BJ (cell line): ENCODE measurements around the gene CLDN4. TPM values are rescaled to one million over a fixed set of nuclear protein-coding genes. Genes with fewer than 3 reads are reported as not detected.

ENCODE experiments used
- CTCF ChIA-PET: fragments of 350-600 bp; formaldehyde crosslinking; extraction: SDS; loops from one replicate; lab custom pipeline; 2021; ENCODE audit warnings: antibody characterized with exemption, inconsistent platforms; lab: Yijun Ruan, JAX
- POLR2A ChIA-PET: fragments of 300-600 bp; sonication (Branson Sonifier 250); formaldehyde crosslinking; extraction: SDS; loops from one replicate; lab custom pipeline; 2021; ENCODE audit warnings: antibody characterized with exemption; lab: Charles Lee
- DNase-seq: peaks from one replicate; pipeline ENCODE4 v3.0.0-alpha.2; 2011; ENCODE audit warnings: low read depth
- H3K27me3 ChIP-seq: 2 replicates; pipeline ENCODE4 v1.6.0; 2011; ENCODE audit warnings: low read length; ENCODE audit not compliant: control insufficient read depth, insufficient read depth
- H3K36me3 ChIP-seq: 2 replicates; pipeline ENCODE4 v1.5.1; 2011; ENCODE audit warnings: low read length; ENCODE audit not compliant: control insufficient read depth, insufficient read depth
- H3K4me3 ChIP-seq: 2 replicates; pipeline ENCODE4 v1.5.1; 2011; ENCODE audit warnings: low read depth, mild to moderate bottlenecking, control low read depth, low read length
- polyA plus RNA-seq: library from polyadenylated mRNA; depleted of rRNA; stranded (reverse); fragments of >200 nt; gene quantifications from 2 replicates; pipeline ENCODE4 v1.2.3, GENCODE V29; 2011
- TF ChIP-seq, protein P1 (sequence below): IDR thresholded peaks from 2 replicates; pipeline ENCODE4 v1.5.1; 2011; ENCODE audit warnings: low read depth, mild to moderate bottlenecking, control low read depth, inconsistent platforms, low read length, moderate library complexity; ENCODE audit not compliant: insufficient read depth

Gene CLDN4
- polyA plus RNA-seq, 1 experiment, result 0.18 TPM

- DNase-seq, result no peak
- no peak overlapping the region for H3K4me3 ChIP-seq
- no peaks in the 10 kb centered on the region for H3K27me3 ChIP-seq
- TF ChIP-seq, protein P1, sequence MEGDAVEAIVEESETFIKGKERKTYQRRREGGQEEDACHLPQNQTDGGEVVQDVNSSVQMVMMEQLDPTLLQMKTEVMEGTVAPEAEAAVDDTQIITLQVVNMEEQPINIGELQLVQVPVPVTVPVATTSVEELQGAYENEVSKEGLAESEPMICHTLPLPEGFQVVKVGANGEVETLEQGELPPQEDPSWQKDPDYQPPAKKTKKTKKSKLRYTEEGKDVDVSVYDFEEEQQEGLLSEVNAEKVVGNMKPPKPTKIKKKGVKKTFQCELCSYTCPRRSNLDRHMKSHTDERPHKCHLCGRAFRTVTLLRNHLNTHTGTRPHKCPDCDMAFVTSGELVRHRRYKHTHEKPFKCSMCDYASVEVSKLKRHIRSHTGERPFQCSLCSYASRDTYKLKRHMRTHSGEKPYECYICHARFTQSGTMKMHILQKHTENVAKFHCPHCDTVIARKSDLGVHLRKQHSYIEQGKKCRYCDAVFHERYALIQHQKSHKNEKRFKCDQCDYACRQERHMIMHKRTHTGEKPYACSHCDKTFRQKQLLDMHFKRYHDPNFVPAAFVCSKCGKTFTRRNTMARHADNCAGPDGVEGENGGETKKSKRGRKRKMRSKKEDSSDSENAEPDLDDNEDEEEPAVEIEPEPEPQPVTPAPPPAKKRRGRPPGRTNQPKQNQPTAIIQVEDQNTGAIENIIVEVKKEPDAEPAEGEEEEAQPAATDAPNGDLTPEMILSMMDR, result no peak
- ChIA-PET CTCF (interaction anchor here (1.0 to 3.1 kb wide), 4 partner anchors 10 to 27 kb away, joined by 3 to 20 read pairs (median 6); no protein-coding TSS in a partner anchor), POLR2A (interaction anchor here (0.6 kb wide), 1 partner anchor 15 kb away, joined by 4 read pairs; the partner anchor contains the start of gene METTL27)
- no peaks in the 10 kb centered on the region for H3K36me3 ChIP-seq
Observed at GRCh38 chr7:73827567-73828106, 3.2 kb upstream of the CLDN4 start.

DNA sequence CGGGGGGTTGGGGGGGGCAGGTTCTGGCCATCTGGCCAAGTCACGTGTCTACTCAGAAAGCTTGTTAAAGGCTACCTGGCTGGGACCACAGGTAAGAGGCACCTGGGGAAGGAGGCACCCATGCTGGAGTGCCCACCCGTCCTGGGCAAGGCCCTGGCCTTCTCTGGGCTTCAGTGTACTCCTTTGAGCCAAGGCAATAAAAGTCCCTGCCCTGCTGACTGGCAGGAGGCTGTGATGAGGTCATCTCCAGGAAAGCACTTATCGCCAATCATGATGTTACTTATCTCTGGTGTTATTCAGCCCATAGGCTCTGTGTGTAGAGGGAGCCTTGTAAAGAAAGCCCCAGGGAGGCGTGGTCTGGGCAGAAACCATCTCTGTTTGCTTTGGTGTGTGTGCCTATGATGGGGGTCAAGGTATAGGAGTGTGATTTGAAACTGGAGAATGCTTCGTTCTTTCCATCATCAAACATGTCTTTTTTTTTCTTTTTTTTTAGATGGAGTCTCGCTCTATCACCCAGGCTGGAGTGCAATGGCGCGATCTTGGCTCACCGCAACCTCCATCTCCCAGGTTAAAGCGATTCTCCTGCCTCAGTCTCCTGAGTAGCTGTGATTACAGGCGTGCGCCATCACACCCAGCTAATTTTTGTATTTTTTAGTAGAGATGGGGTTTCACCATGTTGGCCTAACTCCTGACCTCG lies 2.5 kb upstream of the CLDN4 start:
- ChIA-PET CTCF (interaction anchor here (1.0 to 3.1 kb wide), 3 partner anchors 17 to 26 kb away, joined by 3 to 20 read pairs (median 7); no protein-coding TSS in a partner anchor), POLR2A (interaction anchor here (0.6 kb wide), 1 partner anchor 14 kb away, joined by 4 read pairs; the partner anchor contains the start of gene METTL27)
- Histone ChIP-seq H3K36me3 (no peaks in the 10 kb centered on the region), H3K27me3 (no peaks in the 10 kb centered on the region), H3K4me3 (no peak overlapping the region)
- TF ChIP-seq, protein P1, result no peak
- DNase-seq, result no peak

GRCh38 chr7:73828972-73829371 lies 1.8 kb upstream of the CLDN4 start:
- no peaks in the 10 kb centered on the region for H3K27me3 ChIP-seq
- no peak for DNase-seq
- ChIA-PET POLR2A (no interaction called here), CTCF (interaction anchor here (0.6 to 1.2 kb wide), 3 partner anchors 13 to 65 kb away, joined by 3 read pairs; partner anchors contain the start of gene METTL27)
- H3K4me3 ChIP-seq, result no peak overlapping the region
- TF ChIP-seq, protein P1, result no peak
- no peaks in the 10 kb centered on the region for H3K36me3 ChIP-seq

DNA sequence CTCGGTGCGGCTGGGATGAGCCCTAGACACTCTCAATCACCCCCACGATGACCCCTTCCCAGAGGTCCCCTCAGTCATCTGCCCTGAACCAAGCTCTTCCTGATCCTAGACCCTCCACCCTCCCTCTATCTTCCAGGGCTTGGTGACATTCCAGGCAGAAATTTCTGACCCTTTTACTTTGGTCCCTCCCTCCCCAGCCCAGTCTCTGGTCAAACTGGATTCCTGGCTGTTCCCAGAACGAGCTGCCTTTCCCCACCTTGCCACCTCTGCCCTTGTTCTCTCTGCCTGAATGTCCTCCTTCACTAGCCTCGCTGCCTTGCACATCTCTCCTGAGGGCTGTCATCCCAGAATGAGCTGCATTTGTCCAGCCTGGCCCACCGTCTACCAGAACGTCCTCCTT lies 1.3 kb upstream of the CLDN4 start:
- ChIA-PET POLR2A (no interaction called here), CTCF (interaction anchor here (0.5 to 1.5 kb wide), 5 partner anchors 7 to 287 kb away, joined by 3 to 4 read pairs (median 3); partner anchors contain the start of gene METTL27)
- DNase-seq, result no peak
- no peaks in the 10 kb centered on the region for H3K36me3 ChIP-seq
- H3K27me3 ChIP-seq, result no peaks in the 10 kb centered on the region
- no peak overlapping the region for H3K4me3 ChIP-seq
- TF ChIP-seq, protein P1, result no peak
